SK-N-SH (cell line): ENCODE measurements around the gene CIB4. TPM values are rescaled to one million over a fixed set of nuclear protein-coding genes. Genes with fewer than 3 reads are reported as not detected.

Experiments used
- CTCF ChIA-PET: fragments of 300-600, 350-600 bp; formaldehyde crosslinking; extraction: SDS; loops from one replicate; lab custom pipeline; 2021; lab: Yijun Ruan, JAX
- POLR2A ChIA-PET: fragments of 350-600 bp; sonication (Branson Sonifier 250); formaldehyde crosslinking; extraction: SDS; loops from one replicate; lab custom pipeline; 2020; ENCODE audit warnings: antibody characterized with exemption, inconsistent platforms; lab: Yijun Ruan, JAX
- DNase-seq: peaks from one replicate; pipeline ENCODE4 v3.0.0; 2012
- H2AFZ ChIP-seq: fragments of 200-600 bp; sonication (generic); 2 replicates; pipeline ENCODE4 v1.8.1; 2016; ENCODE audit warnings: antibody characterized with exemption, mild to moderate bottlenecking, low read depth
- H3F3A ChIP-seq: fragments of 200-600 bp; sonication (generic); replicated peaks from 2 replicates; pipeline ENCODE3; 2016; ENCODE audit warnings: antibody characterized with exemption, mild to moderate bottlenecking; ENCODE audit not compliant: insufficient read depth
- H3K27ac ChIP-seq, 2 experiments: fragments of 200-500 bp in 1 of 2; fragments of 200-600 bp in 1 of 2; sonication (Bioruptor generic) in 1 of 2; sonication (generic), shearing (Covaris generic) in 1 of 2; 2 replicates each; pipeline versions ENCODE4 v1.5.1 to v1.6.1; 2014 to 2016; ENCODE audit warnings: low read depth in 2 of 2, inconsistent platforms in 1 of 2, low read length in 1 of 2, mild to moderate bottlenecking in 1 of 2, mixed read lengths in 1 of 2
- H3K27me3 ChIP-seq: fragments of 200-600 bp; sonication (generic), shearing (Covaris generic); 2 replicates; pipeline ENCODE4 v1.6.1; 2016; ENCODE audit warnings: mixed run types; ENCODE audit not compliant: insufficient read depth
- H3K36me3 ChIP-seq, 2 experiments: fragments of 200-500 bp in 1 of 2; fragments of 200-600 bp in 1 of 2; sonication (Bioruptor generic) in 1 of 2; sonication (generic) in 1 of 2; replicated peaks in 1 of 2; 2 replicates each; pipeline versions ENCODE3 to v1.5.1; 2014 to 2016; ENCODE audit warnings: low read length in 1 of 2, mild to moderate bottlenecking in 1 of 2; ENCODE audit not compliant: insufficient read depth in 2 of 2, control insufficient read depth in 1 of 2
- H3K4me1 ChIP-seq, 2 experiments: fragments of 200-500 bp in 1 of 2; fragments of 200-600 bp in 1 of 2; sonication (Bioruptor generic) in 1 of 2; sonication (generic), shearing (Covaris generic) in 1 of 2; 2 replicates each; pipeline versions ENCODE4 v1.5.1 to v1.6.1; 2014 to 2016; ENCODE audit warnings: low read depth in 1 of 2, low read length in 1 of 2, mixed run types in 1 of 2; ENCODE audit not compliant: insufficient read depth in 2 of 2, control insufficient read depth in 1 of 2
- H3K4me2 ChIP-seq: fragments of 200-600 bp; sonication (generic), shearing (Covaris generic); 2 replicates; pipeline ENCODE4 v1.6.1; 2017; ENCODE audit warnings: mixed run types
- H3K4me3 ChIP-seq, 2 experiments: fragments of 200-500 bp in 1 of 2; fragments of 200-600 bp in 1 of 2; sonication (Bioruptor generic) in 1 of 2; sonication (generic), shearing (Covaris generic) in 1 of 2; 2 replicates each; pipeline versions ENCODE4 v1.5.1 to v1.8.1; 2014 to 2016; ENCODE audit warnings: low read depth in 2 of 2, inconsistent platforms in 1 of 2, low read length in 1 of 2, mild to moderate bottlenecking in 1 of 2, mixed read lengths in 1 of 2, moderate library complexity in 1 of 2
- H3K79me2 ChIP-seq: fragments of 200-600 bp; sonication (generic); 2 replicates; pipeline ENCODE4 v1.8.1; 2017; ENCODE audit warnings: mild to moderate bottlenecking; ENCODE audit not compliant: insufficient read depth
- H3K9ac ChIP-seq: fragments of 200-600 bp; sonication (generic); 2 replicates; pipeline ENCODE4 v1.6.1; 2017; ENCODE audit warnings: mixed run types
- H3K9me2 ChIP-seq: fragments of 200-600 bp; sonication (generic); 2 replicates; pipeline ENCODE4 v1.6.1; 2017; ENCODE audit warnings: mixed run types
- H3K9me3 ChIP-seq: fragments of 200-600 bp; sonication (generic); 2 replicates; pipeline ENCODE4 v1.6.1; 2017; ENCODE audit warnings: mixed run types, mild to moderate bottlenecking, moderate library complexity
- H4K20me1 ChIP-seq: fragments of 200-600 bp; sonication (generic); 2 replicates; pipeline ENCODE4 v1.6.1; 2017; ENCODE audit warnings: mild to moderate bottlenecking, mixed run types; ENCODE audit not compliant: insufficient read depth
- CHD2 ChIP-seq: fragments of 150-350 bp; IDR thresholded peaks from 2 replicates; pipeline ENCODE4 v1.6.1; 2018; ENCODE audit warnings: low read length; ENCODE audit not compliant: partially characterized antibody
- ELF1 ChIP-seq: IDR thresholded peaks from 2 replicates; pipeline ENCODE4 v1.4.0; 2012
- EP300 ChIP-seq, 2 experiments: IDR thresholded peaks; 2 replicates each; pipeline versions ENCODE4 v1.4.0 to v1.6.1; 2012; ENCODE audit warnings: borderline replicate concordance in 1 of 2, low read depth in 1 of 2, low read length in 1 of 2
- EZH2phosphoT487 ChIP-seq: fragments of 200-600 bp; sonication (generic); IDR thresholded peaks from 2 replicates; pipeline ENCODE4 v1.6.1; 2017; ENCODE audit warnings: low read depth, mixed run types, mild to moderate bottlenecking, antibody characterized with exemption, moderate library complexity, borderline replicate concordance
- FOSL2 ChIP-seq: IDR thresholded peaks from 2 replicates; pipeline ENCODE4 v1.4.0; 2012; ENCODE audit warnings: low read depth, mild to moderate bottlenecking, moderate library complexity, borderline replicate concordance
- FOXM1 ChIP-seq: IDR thresholded peaks from 2 replicates; pipeline ENCODE4 v1.4.0; 2012; ENCODE audit warnings: low read depth, mild to moderate bottlenecking
- GABPA ChIP-seq: IDR thresholded peaks from 2 replicates; pipeline ENCODE4 v1.4.0; 2012; ENCODE audit warnings: low read depth, mild to moderate bottlenecking
- GATA2 ChIP-seq: sonication (generic); formaldehyde crosslinking; IDR thresholded peaks from 2 replicates; pipeline ENCODE4 v1.5.0; 2020; ENCODE audit warnings: mild to moderate bottlenecking, missing genetic modification reagents
- MEF2A ChIP-seq: IDR thresholded peaks from 2 replicates; pipeline ENCODE4 v1.4.0; 2012; ENCODE audit warnings: low read depth, borderline replicate concordance
- NRF1 ChIP-seq: IDR thresholded peaks from 2 replicates; pipeline ENCODE4 v1.6.1; 2012; ENCODE audit warnings: low read depth, mild to moderate bottlenecking, low read length
- RAD21 ChIP-seq: IDR thresholded peaks from 2 replicates; pipeline ENCODE4 v1.6.1; 2012; ENCODE audit warnings: mild to moderate bottlenecking, low read length
- RCOR1 ChIP-seq: fragments of 150-350 bp; IDR thresholded peaks from 2 replicates; pipeline ENCODE4 v1.6.1; 2017; ENCODE audit warnings: antibody characterized with exemption, low read length
- REST ChIP-seq: IDR thresholded peaks from 2 replicates; pipeline ENCODE4 v1.6.1; 2012; ENCODE audit warnings: mild to moderate bottlenecking, low read depth, low read length, moderate library complexity
- SIN3A ChIP-seq: IDR thresholded peaks from 2 replicates; pipeline ENCODE4 v1.6.1; 2012; ENCODE audit warnings: low read depth, mild to moderate bottlenecking, low read length, moderate library complexity, borderline replicate concordance
- TEAD4 ChIP-seq: IDR thresholded peaks from 2 replicates; pipeline ENCODE4 v1.4.0; 2012; ENCODE audit warnings: mild to moderate bottlenecking, borderline replicate concordance; ENCODE audit not compliant: insufficient read depth
- USF1 ChIP-seq: IDR thresholded peaks from 2 replicates; pipeline ENCODE4 v1.4.0; 2012; ENCODE audit warnings: low read depth, borderline replicate concordance
- USF2 ChIP-seq: fragments of 150-350 bp; IDR thresholded peaks from 2 replicates; pipeline ENCODE4 v1.6.1; 2017; ENCODE audit warnings: antibody characterized with exemption, low read length, low read depth, borderline replicate concordance
- YY1 ChIP-seq: IDR thresholded peaks from 2 replicates; pipeline ENCODE4 v1.4.0; 2012; ENCODE audit warnings: low read depth, mild to moderate bottlenecking
- ZBTB33 ChIP-seq: IDR thresholded peaks from 2 replicates; pipeline ENCODE4 v1.4.0; 2012; ENCODE audit warnings: low read depth, borderline replicate concordance
- WGBS: methylation state at CpG from one replicate; pipeline ENCODE4 v1.1.6; 2017; ENCODE audit warnings: low lambda C conversion rate; 5-methylcytosine and 5-hydroxymethylcytosine counted together
- polyA plus RNA-seq, 3 experiments: library from polyadenylated mRNA; depleted of rRNA; stranded (reverse); fragments of >200 nt; gene quantifications; 2 replicates each; pipeline ENCODE4 v1.2.3, GENCODE V29; 2012

CIB4 gene
- polyA plus RNA-seq, 1 of the 3 experiments (the other 2 are of a cell fraction), result not detected

GRCh38 chr2:26579025-26579722 lies 62.0 kb downstream of the CIB4 start:
- Histone ChIP-seq H3K27ac (no peak overlapping the region), H3K36me3 (no peaks in the 10 kb centered on the region), H3K27me3 (peaks cover 67% of the 10 kb centered on the region), H3K4me1 (peaks cover 0 to 3% of the 10 kb centered on the region in 2 experiments; a peak in 1 of 4 replicates), H3K4me2 (no peak overlapping the region), H3K9me2 (no peaks in the 10 kb centered on the region), H4K20me1 (no peaks in the 10 kb centered on the region), H3K4me3 (no peak overlapping the region), H3K9me3 (no peaks in the 10 kb centered on the region), H2AFZ (no peak overlapping the region), H3F3A (no peaks in the 10 kb centered on the region), H3K9ac (no peak overlapping the region), H3K79me2 (no peaks in the 10 kb centered on the region)
- ChIA-PET POLR2A (no interaction called here), CTCF (interaction anchor here (0.6 to 10.9 kb wide), 30 partner anchors 8 to 360 kb away, joined by 3 to 153 read pairs (median 10); partner anchors contain the start of genes ADGRF3, CIB4 and SELENOI)
- WGBS, result 61% methylated on average over 11 of the region's 11 CpGs
- TF ChIP-seq NRF1, result no peak
- TF ChIP-seq EP300 (IDR thresholded peaks at IDR 0.05; ENCODE audit: borderline replicate concordance in 1 of 2, low read depth in 1 of 2, low read length in 1 of 2), result no peak
- no peak for TF ChIP-seq MEF2A
- no peak for TF ChIP-seq GATA2 (CRISPR knock-in tag)
- TF ChIP-seq REST, result no peak
- DNase-seq, result no peak

- no peak overlapping the region for H2AFZ ChIP-seq
- no peaks in the 10 kb centered on the region for H3K36me3 ChIP-seq
- H3K4me1 ChIP-seq, result peaks cover 0 to 3% of the 10 kb centered on the region in 2 experiments; a peak in 1 of 4 replicates
- no peaks in the 10 kb centered on the region for H3K9me2 ChIP-seq
- CTCF ChIA-PET, result interaction anchor here (0.6 to 10.9 kb wide), 87 partner anchors 8 to 628 kb away, joined by 3 to 153 read pairs (median 5); partner anchors contain the start of genes ADGRF3, CIB4, OTOF and SELENOI
- no peak for DNase-seq
- no peaks in the 10 kb centered on the region for H4K20me1 ChIP-seq
- peaks cover 67% of the 10 kb centered on the region for H3K27me3 ChIP-seq
- POLR2A ChIA-PET, result no interaction called here
- H3K4me3 ChIP-seq, result no peak overlapping the region
- H3K4me2 ChIP-seq, result no peak overlapping the region
- no peaks in the 10 kb centered on the region for H3F3A ChIP-seq
- H3K9ac ChIP-seq, result no peak overlapping the region
- H3K27ac ChIP-seq, result no peak overlapping the region
- WGBS, result 58% methylated on average over 5 of the region's 5 CpGs
- H3K9me3 ChIP-seq, result no peaks in the 10 kb centered on the region
- no peaks in the 10 kb centered on the region for H3K79me2 ChIP-seq
- no peak for TF ChIP-seq USF1
- no peak for TF ChIP-seq EZH2phosphoT487
- TF ChIP-seq FOSL2, result no peak
- TF ChIP-seq GATA2 (CRISPR knock-in tag), result no peak
- TF ChIP-seq RCOR1, result no peak
- TF ChIP-seq RAD21, result no peak
- no peak for TF ChIP-seq ELF1
- no peak for TF ChIP-seq USF2
- no peak for TF ChIP-seq EP300 (IDR thresholded peaks at IDR 0.05; ENCODE audit: borderline replicate concordance in 1 of 2, low read depth in 1 of 2, low read length in 1 of 2)
- TF ChIP-seq ZBTB33, result no peak
- TF ChIP-seq GABPA, result no peak
- TF ChIP-seq TEAD4, result no peak
- TF ChIP-seq FOXM1, result no peak
- TF ChIP-seq YY1, result no peak
- no peak for TF ChIP-seq SIN3A
- no peak for TF ChIP-seq CHD2
Measured at GRCh38 chr2:26578581-26578980, 62.6 kb downstream of the CIB4 start.
